Measurements from ENCODE around the gene PPP2R3A. TPM values are rescaled to one million over a fixed set of nuclear protein-coding genes. Genes with fewer than 3 reads are reported as not detected.
A peak's percentile ranks its signal among the peaks of the same experiment; 100 is the strongest.
"Not testable (repeated sequence)": the region's sequence is repeated elsewhere in the genome, so short reads cannot be mapped to it uniquely, and the experiment has no call there.

Gene PPP2R3A, protein sequence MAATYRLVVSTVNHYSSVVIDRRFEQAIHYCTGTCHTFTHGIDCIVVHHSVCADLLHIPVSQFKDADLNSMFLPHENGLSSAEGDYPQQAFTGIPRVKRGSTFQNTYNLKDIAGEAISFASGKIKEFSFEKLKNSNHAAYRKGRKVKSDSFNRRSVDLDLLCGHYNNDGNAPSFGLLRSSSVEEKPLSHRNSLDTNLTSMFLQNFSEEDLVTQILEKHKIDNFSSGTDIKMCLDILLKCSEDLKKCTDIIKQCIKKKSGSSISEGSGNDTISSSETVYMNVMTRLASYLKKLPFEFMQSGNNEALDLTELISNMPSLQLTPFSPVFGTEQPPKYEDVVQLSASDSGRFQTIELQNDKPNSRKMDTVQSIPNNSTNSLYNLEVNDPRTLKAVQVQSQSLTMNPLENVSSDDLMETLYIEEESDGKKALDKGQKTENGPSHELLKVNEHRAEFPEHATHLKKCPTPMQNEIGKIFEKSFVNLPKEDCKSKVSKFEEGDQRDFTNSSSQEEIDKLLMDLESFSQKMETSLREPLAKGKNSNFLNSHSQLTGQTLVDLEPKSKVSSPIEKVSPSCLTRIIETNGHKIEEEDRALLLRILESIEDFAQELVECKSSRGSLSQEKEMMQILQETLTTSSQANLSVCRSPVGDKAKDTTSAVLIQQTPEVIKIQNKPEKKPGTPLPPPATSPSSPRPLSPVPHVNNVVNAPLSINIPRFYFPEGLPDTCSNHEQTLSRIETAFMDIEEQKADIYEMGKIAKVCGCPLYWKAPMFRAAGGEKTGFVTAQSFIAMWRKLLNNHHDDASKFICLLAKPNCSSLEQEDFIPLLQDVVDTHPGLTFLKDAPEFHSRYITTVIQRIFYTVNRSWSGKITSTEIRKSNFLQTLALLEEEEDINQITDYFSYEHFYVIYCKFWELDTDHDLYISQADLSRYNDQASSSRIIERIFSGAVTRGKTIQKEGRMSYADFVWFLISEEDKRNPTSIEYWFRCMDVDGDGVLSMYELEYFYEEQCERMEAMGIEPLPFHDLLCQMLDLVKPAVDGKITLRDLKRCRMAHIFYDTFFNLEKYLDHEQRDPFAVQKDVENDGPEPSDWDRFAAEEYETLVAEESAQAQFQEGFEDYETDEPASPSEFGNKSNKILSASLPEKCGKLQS (N-terminal part only)
- under 1 TPM in 1 of 2 experiments, not detected in 1; 0.07 TPM for total RNA-seq

DNA sequence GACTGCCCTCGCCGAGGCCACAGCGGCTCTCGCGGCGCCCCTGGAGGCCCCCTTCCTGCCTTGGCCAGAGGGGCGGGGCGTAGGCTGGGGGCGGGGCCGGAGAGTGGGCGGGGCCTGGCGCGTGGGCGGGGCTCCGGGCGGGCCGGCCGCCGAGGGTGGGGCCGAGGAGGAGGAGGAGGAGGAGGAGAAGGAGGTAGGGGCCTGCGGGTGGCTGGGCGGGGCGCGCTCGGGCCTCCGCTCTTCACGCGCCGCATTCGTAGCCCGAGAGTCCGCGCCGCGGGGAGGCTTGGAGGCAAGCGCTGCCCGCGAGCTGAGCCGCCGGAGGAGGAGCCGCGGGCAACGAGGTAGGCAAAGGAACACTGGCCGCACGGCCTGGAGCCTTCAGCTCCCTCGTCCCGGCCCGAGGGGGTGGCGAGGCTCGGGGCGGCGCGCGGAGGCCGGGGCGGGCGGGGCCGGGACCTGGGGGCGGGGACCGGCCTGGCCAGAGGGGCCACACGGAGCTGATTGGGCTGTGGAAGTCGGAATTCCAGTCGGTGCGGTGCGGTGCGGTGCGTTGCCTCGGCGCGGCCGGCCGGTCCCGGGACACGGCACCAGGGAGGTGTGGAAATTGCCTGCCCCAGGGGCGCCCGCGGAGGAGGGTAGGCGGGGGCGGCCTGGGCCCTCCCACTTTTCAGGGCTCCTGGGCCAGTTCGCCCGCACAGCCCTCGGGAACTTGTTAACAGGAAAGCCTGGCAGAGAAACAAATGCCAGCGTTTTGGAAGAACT lies at the start of gene PPP2R3A:
Gene PPP2R3A, plus strand, starts transcription at position 223 of the 765 bp plus-strand sequence. CDS start 35,771 bp downstream, outside the sequence.
- CTCF ChIA-PET, result no interaction called here
- Mint-ChIP-seq H3K27ac (no peak within 1 kb of the TSS), H3K4me1 (peaks cover 9% of the 10 kb centered on the region), H3K4me3 (peak within 1 kb of the TSS; percentile 64), H3K36me3 (no peaks in the 10 kb centered on the region), H3K27me3 (peaks cover 43% of the 10 kb centered on the region), H3K9me3 (ENCODE audit: low read depth) (no peaks in the 10 kb centered on the region)
- ATAC-seq (peak; percentile 94), DNase-seq (peak; percentile 75)

DNA sequence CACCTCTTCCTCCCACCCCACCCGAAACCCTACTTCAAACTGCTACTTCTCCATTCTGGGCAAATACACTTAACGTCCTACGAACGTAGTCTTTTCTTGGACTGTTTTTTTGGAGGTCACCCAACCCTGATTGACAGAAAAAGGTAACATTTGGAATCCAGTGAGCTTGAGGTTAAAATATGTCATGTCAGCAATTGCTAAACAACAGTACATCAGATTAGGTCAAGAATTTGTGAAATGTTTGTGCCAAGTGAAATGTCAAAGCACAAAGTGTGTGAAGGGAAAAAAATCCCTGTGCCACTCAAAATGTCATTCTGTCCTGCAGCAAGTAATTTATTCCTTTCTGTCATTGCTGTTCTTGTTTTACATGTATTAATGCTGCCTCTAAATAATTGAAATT lies 49.2 kb upstream of the PPP2R3A start:
- peaks cover 5% of the 10 kb centered on the region for H3K27me3 Mint-ChIP-seq
- no peak overlapping the region for H3K27ac Mint-ChIP-seq
- H3K4me3 Mint-ChIP-seq, result no peak overlapping the region
- no peaks in the 10 kb centered on the region for H3K4me1 Mint-ChIP-seq
- no peaks in the 10 kb centered on the region for H3K36me3 Mint-ChIP-seq
- no peak for DNase-seq
- CTCF ChIA-PET, result no interaction called here
- no peaks in the 10 kb centered on the region for H3K9me3 Mint-ChIP-seq (ENCODE audit: low read depth)
- ATAC-seq, result no peak

DNA sequence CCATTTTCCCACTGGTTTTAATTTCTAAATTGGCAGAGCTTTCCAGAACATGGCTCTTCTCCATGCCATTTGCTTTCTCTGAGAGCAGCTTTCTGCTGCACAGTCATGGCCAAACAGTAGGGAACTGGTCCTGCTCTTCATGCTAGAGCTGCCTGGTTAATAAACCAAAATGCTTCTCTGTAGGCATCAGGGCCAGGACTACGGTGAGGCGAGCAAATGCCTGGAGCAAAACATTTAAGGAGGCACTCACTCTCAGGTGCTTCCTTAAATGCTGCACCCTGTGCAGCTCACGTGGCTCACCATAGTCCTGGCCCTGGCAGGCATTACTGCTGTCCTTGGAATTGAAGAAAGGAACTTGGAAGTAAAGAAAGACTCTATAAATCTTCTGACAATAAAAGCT lies 48.5 kb upstream of the PPP2R3A start:
- Mint-ChIP-seq H3K4me3 (no peak overlapping the region), H3K27ac (no peak overlapping the region), H3K9me3 (ENCODE audit: low read depth) (no peaks in the 10 kb centered on the region), H3K27me3 (peaks cover 5% of the 10 kb centered on the region), H3K36me3 (no peaks in the 10 kb centered on the region), H3K4me1 (no peaks in the 10 kb centered on the region)
- ATAC-seq (no peak), DNase-seq (no peak)
- CTCF ChIA-PET, result no interaction called here

DNA sequence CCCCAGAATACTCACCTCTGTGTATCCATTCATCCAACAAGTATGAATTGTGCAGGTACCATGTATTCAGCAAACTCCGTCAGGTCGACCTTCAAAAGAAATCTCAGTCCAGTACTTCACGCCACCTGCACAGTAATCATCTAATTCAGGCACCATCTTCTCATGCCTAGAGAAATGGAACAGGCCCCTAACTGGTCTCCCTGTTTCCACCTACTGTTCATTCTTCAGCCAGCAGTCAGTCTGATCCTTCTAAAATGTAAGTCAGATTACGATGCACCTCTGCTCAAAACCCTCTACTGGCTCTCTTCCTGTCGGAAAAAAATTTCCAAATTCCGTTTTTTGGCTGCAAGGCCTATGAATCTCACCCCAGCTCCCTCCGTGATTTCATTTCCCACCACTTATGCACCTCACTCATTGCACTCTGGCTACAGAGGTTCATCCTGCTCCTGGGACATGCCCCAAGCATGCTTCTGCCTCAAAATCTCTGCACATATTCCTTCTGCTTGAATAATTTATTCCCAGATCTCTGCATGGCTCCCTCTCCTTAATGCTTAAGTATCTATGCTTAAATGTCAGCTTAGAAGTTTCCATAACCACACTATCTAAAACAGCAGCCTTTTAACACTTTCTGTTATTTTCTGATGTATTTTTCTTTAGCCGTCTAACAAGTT lies 47.5 kb upstream of the PPP2R3A start:
- CTCF ChIA-PET, result no interaction called here
- ATAC-seq, result no peak

DNA sequence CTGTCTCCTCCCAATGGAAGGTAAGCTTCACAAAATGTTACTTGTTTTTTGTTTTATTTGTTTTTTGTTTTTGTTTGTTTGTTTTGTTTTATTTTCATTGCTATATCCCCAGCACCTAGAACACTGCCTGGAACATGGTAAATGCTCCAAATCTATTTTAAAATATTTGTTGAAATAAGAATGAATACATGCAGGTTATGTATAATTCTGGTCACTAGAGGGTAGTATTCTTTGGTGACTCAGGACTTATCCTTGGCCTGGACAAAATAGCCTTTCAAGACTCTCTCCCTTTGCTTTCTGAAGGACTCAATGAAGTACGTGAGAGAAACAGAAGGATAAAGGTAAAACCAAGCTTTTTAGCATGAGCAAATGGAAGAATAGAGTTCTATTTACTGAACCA lies 46.9 kb upstream of the PPP2R3A start:
- Mint-ChIP-seq H3K4me1 (no peaks in the 10 kb centered on the region), H3K27ac (no peak overlapping the region), H3K9me3 (ENCODE audit: low read depth) (no peaks in the 10 kb centered on the region), H3K36me3 (no peaks in the 10 kb centered on the region), H3K4me3 (no peak overlapping the region), H3K27me3 (peaks cover 5% of the 10 kb centered on the region)
- CTCF ChIA-PET, result no interaction called here
- no peak for DNase-seq
- no peak for ATAC-seq

More for the DNA sequence above, 47.5 kb upstream of the PPP2R3A start:
- DNase-seq, result no peak
- Mint-ChIP-seq H3K9me3 (ENCODE audit: low read depth) (no peaks in the 10 kb centered on the region), H3K27ac (no peak overlapping the region), H3K36me3 (no peaks in the 10 kb centered on the region), H3K4me1 (no peaks in the 10 kb centered on the region), H3K4me3 (no peak overlapping the region), H3K27me3 (peaks cover 5% of the 10 kb centered on the region)

DNA sequence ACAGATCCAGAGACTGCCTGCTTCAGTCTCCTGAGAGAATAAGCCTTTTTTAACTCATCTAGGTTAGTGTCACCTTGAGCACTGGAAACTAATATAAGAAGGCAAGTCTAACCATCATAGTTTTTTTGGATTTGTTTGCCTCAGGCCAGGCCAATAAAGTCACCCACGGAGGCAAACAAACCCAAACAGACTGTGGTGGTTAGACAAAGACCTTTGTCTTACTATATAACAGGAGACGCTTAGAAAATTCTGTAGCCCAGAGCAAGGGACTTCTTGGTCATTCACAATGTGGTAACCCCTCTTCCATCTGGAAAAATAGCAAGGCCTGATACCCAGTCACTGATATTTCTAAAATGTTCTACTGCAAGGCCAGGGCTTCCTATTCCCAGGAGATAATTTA lies 45.3 kb upstream of the PPP2R3A start:
- Mint-ChIP-seq H3K27ac (no peak overlapping the region), H3K27me3 (peaks cover 5% of the 10 kb centered on the region), H3K9me3 (ENCODE audit: low read depth) (no peaks in the 10 kb centered on the region), H3K4me3 (no peak overlapping the region), H3K36me3 (no peaks in the 10 kb centered on the region), H3K4me1 (no peaks in the 10 kb centered on the region)
- ATAC-seq (no peak), DNase-seq (no peak)
- CTCF ChIA-PET, result no interaction called here

DNA sequence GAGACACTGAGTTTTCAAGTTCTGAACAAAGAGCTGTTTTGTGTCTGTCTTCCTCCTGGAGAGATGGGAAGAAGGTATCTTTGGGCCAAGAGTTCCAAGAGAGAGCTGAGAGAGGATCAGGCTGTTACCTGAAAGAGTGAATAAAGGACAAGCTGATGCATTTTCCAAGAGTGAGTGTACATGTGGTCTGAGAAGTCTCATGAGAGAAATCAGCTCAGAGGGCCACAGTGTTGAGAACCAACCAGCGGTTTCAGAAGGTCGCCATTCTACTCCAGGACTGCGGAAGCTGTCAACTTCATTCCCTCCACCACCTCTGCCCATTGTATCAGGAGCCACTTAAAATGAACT lies 42.7 kb upstream of the PPP2R3A start:
- no peak overlapping the region for H3K27ac Mint-ChIP-seq
- peaks cover 3% of the 10 kb centered on the region for H3K27me3 Mint-ChIP-seq
- no peak for ATAC-seq
- CTCF ChIA-PET, result no interaction called here
- no peak for DNase-seq
- no peaks in the 10 kb centered on the region for H3K4me1 Mint-ChIP-seq
- no peak overlapping the region for H3K4me3 Mint-ChIP-seq
- H3K36me3 Mint-ChIP-seq, result no peaks in the 10 kb centered on the region
- no peaks in the 10 kb centered on the region for H3K9me3 Mint-ChIP-seq (ENCODE audit: low read depth)

DNA sequence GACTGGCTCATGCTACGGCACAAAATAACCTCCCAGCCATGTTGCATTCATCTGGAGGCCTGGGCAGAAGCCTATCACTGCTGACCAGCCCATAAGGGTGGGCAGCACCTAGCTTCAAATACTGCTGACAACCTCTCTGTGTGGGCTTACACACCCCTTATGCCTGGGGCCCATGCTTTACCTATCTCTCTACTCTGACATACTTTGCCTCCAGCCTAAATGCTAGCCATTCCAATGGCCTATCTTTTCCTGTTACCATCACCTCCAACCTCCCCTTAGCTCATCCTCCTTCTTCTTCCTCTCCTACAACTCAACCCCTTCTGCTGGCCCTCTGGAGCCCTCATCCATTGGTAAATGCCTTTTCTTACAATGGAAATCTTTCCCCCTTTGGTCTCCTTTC lies 41.0 kb upstream of the PPP2R3A start:
- CTCF ChIA-PET, result no interaction called here
- no peaks in the 10 kb centered on the region for H3K9me3 Mint-ChIP-seq (ENCODE audit: low read depth)
- DNase-seq, result no peak
- no peaks in the 10 kb centered on the region for H3K27me3 Mint-ChIP-seq
- no peak overlapping the region for H3K4me3 Mint-ChIP-seq
- H3K36me3 Mint-ChIP-seq, result no peaks in the 10 kb centered on the region
- no peak overlapping the region for H3K27ac Mint-ChIP-seq
- no peaks in the 10 kb centered on the region for H3K4me1 Mint-ChIP-seq
- ATAC-seq, result no peak

DNA sequence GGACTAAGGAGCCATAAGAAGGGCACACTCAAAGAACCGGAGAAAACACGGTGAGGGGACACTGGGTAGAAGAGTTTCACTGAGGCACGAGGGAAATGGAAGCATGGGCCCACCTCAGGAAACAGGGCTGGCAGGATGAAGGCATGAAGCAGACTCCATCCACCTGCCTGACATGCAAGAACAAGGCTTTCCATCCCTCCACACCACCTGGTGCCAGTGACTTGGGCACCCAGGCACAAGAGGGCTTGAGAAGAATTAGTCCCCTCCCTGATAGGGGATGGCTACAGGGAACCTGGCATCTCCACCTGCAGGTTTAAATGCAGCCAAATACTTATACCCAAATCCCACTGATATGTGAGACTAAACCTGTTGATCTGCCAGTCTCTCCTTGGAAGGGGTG lies 38.9 kb upstream of the PPP2R3A start:
- H3K4me3 Mint-ChIP-seq, result no peak overlapping the region
- H3K9me3 Mint-ChIP-seq (ENCODE audit: low read depth), result no peaks in the 10 kb centered on the region
- no peaks in the 10 kb centered on the region for H3K36me3 Mint-ChIP-seq
- no peak overlapping the region for H3K27ac Mint-ChIP-seq
- H3K27me3 Mint-ChIP-seq, result no peaks in the 10 kb centered on the region
- ATAC-seq (no peak), DNase-seq (no peak)
- H3K4me1 Mint-ChIP-seq, result no peaks in the 10 kb centered on the region
- CTCF ChIA-PET, result no interaction called here

DNA sequence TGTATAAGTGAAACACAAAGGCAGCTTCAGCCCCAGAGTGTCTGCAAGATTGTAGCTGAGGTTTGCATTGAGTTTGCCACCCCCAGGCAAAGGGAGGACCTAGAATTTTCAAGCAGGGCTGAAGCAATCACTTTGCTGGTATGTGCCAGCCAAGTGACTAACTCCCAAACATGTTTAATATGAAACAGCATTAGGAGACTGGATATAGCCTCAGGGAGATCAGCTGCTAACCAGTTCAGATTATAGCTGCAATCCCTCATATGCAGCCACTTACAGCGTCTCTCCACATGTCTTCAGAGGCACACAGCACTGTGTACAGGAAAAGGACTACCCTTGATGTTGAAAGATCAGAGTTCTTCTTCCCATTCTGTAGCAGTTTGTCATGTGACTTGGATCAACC lies 38.4 kb upstream of the PPP2R3A start:
- H3K36me3 Mint-ChIP-seq, result no peaks in the 10 kb centered on the region
- ATAC-seq (no peak), DNase-seq (no peak)
- H3K4me1 Mint-ChIP-seq, result no peaks in the 10 kb centered on the region
- CTCF ChIA-PET, result no interaction called here
- H3K27ac Mint-ChIP-seq, result no peak overlapping the region
- H3K27me3 Mint-ChIP-seq, result no peaks in the 10 kb centered on the region
- H3K9me3 Mint-ChIP-seq (ENCODE audit: low read depth), result no peaks in the 10 kb centered on the region
- no peak overlapping the region for H3K4me3 Mint-ChIP-seq

DNA sequence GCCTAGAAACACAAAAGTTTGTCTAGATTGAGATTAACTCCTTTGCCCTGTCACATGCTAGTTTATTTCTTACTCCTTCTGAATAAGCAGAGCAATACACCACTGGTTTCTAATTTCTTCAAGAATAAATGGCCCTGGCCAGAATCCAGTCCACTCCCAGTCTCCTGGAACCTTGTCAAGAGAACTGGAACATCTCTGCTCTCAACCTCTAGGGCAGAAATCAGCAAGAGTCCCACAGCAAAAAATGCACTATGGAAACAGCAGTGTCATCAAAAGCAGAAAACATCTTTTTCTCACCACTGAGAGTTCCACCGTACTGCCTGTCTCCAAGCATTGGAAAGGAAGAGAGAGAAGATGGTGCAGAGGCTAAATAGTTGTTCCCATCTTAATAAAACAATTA lies 35.9 kb upstream of the PPP2R3A start:
- DNase-seq, result no peak
- no peak overlapping the region for H3K27ac Mint-ChIP-seq
- ATAC-seq, result no peak
- H3K27me3 Mint-ChIP-seq, result no peaks in the 10 kb centered on the region
- no peaks in the 10 kb centered on the region for H3K4me1 Mint-ChIP-seq
- CTCF ChIA-PET, result no interaction called here
- H3K9me3 Mint-ChIP-seq (ENCODE audit: low read depth), result no peaks in the 10 kb centered on the region
- H3K4me3 Mint-ChIP-seq, result no peak overlapping the region
- H3K36me3 Mint-ChIP-seq, result no peaks in the 10 kb centered on the region

DNA sequence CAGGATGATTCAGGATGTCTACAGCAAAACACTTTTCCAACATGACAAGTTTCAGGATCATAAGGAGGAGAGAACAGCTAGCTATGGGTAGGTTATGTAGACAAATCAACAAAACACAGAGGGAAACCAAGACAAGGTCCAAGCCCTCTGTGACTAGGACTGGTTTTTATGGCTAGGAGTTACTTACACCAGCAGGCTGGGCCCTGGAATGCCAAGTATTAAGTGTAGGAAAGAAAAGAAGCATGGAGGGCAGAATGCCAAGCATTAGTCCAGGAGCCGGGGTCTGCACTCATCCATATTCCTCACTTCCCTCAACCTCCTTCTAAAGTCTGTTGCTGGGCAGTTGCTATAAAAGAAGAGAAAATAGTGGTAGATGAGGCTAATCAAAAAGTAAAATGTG lies 35.3 kb upstream of the PPP2R3A start:
- CTCF ChIA-PET, result no interaction called here
- Mint-ChIP-seq H3K27me3 (no peaks in the 10 kb centered on the region), H3K4me1 (no peaks in the 10 kb centered on the region)

DNA sequence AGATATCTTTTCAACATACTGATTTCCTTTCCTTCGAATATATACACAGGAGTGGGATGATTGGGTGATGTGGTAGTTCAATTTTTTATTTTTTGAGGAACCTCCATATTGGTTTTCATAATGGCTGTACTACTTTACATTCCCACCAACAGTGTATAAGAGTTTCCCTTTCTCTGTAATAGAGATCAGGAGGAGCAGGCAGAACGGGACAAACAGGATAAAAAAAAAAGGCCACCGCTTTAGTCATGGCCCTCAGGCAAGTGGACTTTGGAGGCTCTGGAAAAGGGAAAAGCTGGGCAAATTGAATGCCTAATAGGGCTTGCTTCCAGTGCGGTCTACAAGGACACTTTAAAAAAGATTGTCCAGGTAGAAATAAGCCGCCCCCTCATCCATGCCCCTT lies 30.4 kb upstream of the PPP2R3A start:
- H3K4me1 Mint-ChIP-seq; CTCF ChIA-PET; H3K27ac Mint-ChIP-seq; H3K27me3 Mint-ChIP-seq; ATAC-seq; DNase-seq; H3K4me3 Mint-ChIP-seq; H3K36me3 Mint-ChIP-seq; H3K9me3 Mint-ChIP-seq (ENCODE audit: low read depth): not testable (repeated sequence)

More for the DNA sequence above, 35.3 kb upstream of the PPP2R3A start:
- Mint-ChIP-seq H3K9me3 (ENCODE audit: low read depth) (no peaks in the 10 kb centered on the region), H3K27ac (no peak overlapping the region), H3K36me3 (no peaks in the 10 kb centered on the region), H3K4me3 (no peak overlapping the region)
- ATAC-seq (no peak), DNase-seq (no peak)
